OCI-LY7 (cell line): ENCODE results near the gene BABAM1. TPM values are rescaled to one million over a fixed set of nuclear protein-coding genes. Genes with fewer than 3 reads are reported as not detected.
"Not testable (repeated sequence)": the region's sequence is repeated elsewhere in the genome, so short reads cannot be mapped to it uniquely, and the experiment has no call there.

Source experiments
- BruUV-seq: library from RNA; stranded (reverse); fragments of 400-500 nt; replicated peaks from 2 replicates; lab custom pipeline; 2021; lab: Mats Ljungman, UMichigan
- CTCF ChIA-PET: fragments of 300-600 bp; sonication (Branson Sonifier 250); formaldehyde crosslinking; loops from one replicate; lab custom pipeline; 2022; ENCODE audit warnings: antibody characterized with exemption; ENCODE audit not compliant: unreplicated experiment; lab: Charles Lee
- POLR2A ChIA-PET: fragments of 300-600 bp; sonication (Branson Sonifier 250); formaldehyde crosslinking; loops from one replicate; lab custom pipeline; 2022; ENCODE audit warnings: antibody characterized with exemption; lab: Charles Lee
- DNase-seq: peaks from one replicate; pipeline ENCODE4 v3.0.0-alpha.2; 2015; ENCODE audit warnings: low spot score
- H2AFZ ChIP-seq: fragments of 200-600 bp; sonication (generic), shearing (Covaris generic); 2 replicates; pipeline ENCODE4 v1.6.1; 2014; ENCODE audit warnings: mild to moderate bottlenecking, antibody characterized with exemption, low read length, moderate library complexity
- H3K27ac ChIP-seq: fragments of 200-600 bp; sonication (generic); 2 replicates; pipeline ENCODE4 v1.5.1; 2014; ENCODE audit warnings: mixed run types, low read depth, mild to moderate bottlenecking, moderate library complexity, low read length, inconsistent platforms; ENCODE audit not compliant: poor library complexity, severe bottlenecking
- H3K36me3 ChIP-seq: fragments of 200-600 bp; sonication (generic); 2 replicates; pipeline ENCODE4 v1.6.1; 2014; ENCODE audit warnings: mild to moderate bottlenecking, antibody characterized with exemption, low read length, moderate library complexity, mixed read lengths; ENCODE audit not compliant: insufficient read depth
- H3K4me1 ChIP-seq: fragments of 200-600 bp; sonication (generic); 2 replicates; pipeline ENCODE4 v1.5.1; 2014; ENCODE audit warnings: mild to moderate bottlenecking, low read length; ENCODE audit not compliant: insufficient read depth, poor library complexity, severe bottlenecking
- H3K4me2 ChIP-seq: fragments of 200-600 bp; sonication (generic); 2 replicates; pipeline ENCODE4 v1.6.1; 2014; ENCODE audit warnings: mild to moderate bottlenecking, low read length
- H3K4me3 ChIP-seq: fragments of 200-600 bp; sonication (generic); 2 replicates; pipeline ENCODE4 v1.5.1; 2014; ENCODE audit warnings: mild to moderate bottlenecking, low read depth, low read length; ENCODE audit not compliant: poor library complexity, severe bottlenecking
- H3K79me2 ChIP-seq: fragments of 200-600 bp; sonication (generic); 2 replicates; pipeline ENCODE4 v1.6.1; 2016; ENCODE audit warnings: low read depth, mild to moderate bottlenecking, low read length, moderate library complexity, mixed read lengths; ENCODE audit not compliant: insufficient read depth
- H3K9me2 ChIP-seq: fragments of 200-600 bp; sonication (generic); 2 replicates; pipeline ENCODE4 v1.6.1; 2016; ENCODE audit warnings: mild to moderate bottlenecking, low read length, mixed read lengths; ENCODE audit not compliant: insufficient read depth
- H3K9me3 ChIP-seq: fragments of 200-600 bp; sonication (generic); 2 replicates; pipeline ENCODE4 v1.6.1; 2014; ENCODE audit warnings: mild to moderate bottlenecking, mixed run types, low read length, mixed read lengths
- H4K20me1 ChIP-seq: fragments of 200-600 bp; sonication (generic); 2 replicates; pipeline ENCODE4 v1.6.1; 2014; ENCODE audit warnings: mild to moderate bottlenecking, antibody characterized with exemption, low read length, moderate library complexity, mixed read lengths; ENCODE audit not compliant: insufficient read depth
- CTCF ChIP-seq: fragments of 200-600 bp; sonication (generic); conservative IDR thresholded peaks from 2 replicates; pipeline ENCODE4 v1.5.1; 2014; ENCODE audit warnings: mild to moderate bottlenecking, antibody characterized with exemption, low read length, moderate library complexity, mixed read lengths
- EZH2phosphoT487 ChIP-seq: fragments of 200-600 bp; sonication (generic); IDR thresholded peaks from 2 replicates; pipeline ENCODE4 v1.6.1; 2018; ENCODE audit warnings: low read depth, borderline replicate concordance, mild to moderate bottlenecking, mixed run types, antibody characterized with exemption, low read length, moderate library complexity, mixed read lengths
- intact Hi-C: fragments of 100-400 bp; cut with micrococcal nuclease; formaldehyde crosslinking; loops from one replicate; pipeline ENCODE4 v1.10.0; 2022; ENCODE audit not compliant: unreplicated experiment
- total RNA-seq, 2 experiments: library from RNA; depleted of rRNA in 1 of 2; stranded (reverse); fragments of >200 nt in 1 of 2; shearing (Covaris generic) in 1 of 2; gene quantifications; 2 replicates each; pipeline ENCODE4 v1.2.3, GENCODE V29; 2014 to 2022

The BABAM1 gene
- total RNA-seq, 2 experiments from 2014 or later = 79.0 to 118 TPM

GRCh38 chr19:17268754-17269153 lies 1.5 kb downstream of the BABAM1 start:
- POLR2A ChIA-PET = no interaction called here
- intact Hi-C loops = no loop called here
- H2AFZ ChIP-seq = no peak overlapping the region
- CTCF ChIA-PET = no interaction called here
- H3K9me2 ChIP-seq = no peaks in the 10 kb centered on the region
- peaks cover 17% of the 10 kb centered on the region for H3K79me2 ChIP-seq
- no peaks in the 10 kb centered on the region for H4K20me1 ChIP-seq
- H3K36me3 ChIP-seq = peaks cover 35% of the 10 kb centered on the region
- H3K4me1 ChIP-seq = peaks cover 40% of the 10 kb centered on the region
- BruUV-seq = no TSS peak
- no peaks in the 10 kb centered on the region for H3K9me3 ChIP-seq
- no peak overlapping the region for H3K27ac ChIP-seq
- TF ChIP-seq EZH2phosphoT487 (no peak), CTCF (no peak)
- H3K4me3 ChIP-seq = no peak overlapping the region
- 0 out of 2 replicates have a peak overlapping the region, but pooled peaks have one; percentile 94 for H3K4me2 ChIP-seq
- DNase-seq = no peak

- H3K4me3 ChIP-seq, BruUV-seq, H4K20me1 ChIP-seq, intact Hi-C loops, POLR2A ChIA-PET, H3K9me2 ChIP-seq, CTCF ChIA-PET, H3K79me2 ChIP-seq, DNase-seq, H3K27ac ChIP-seq, H3K9me3 ChIP-seq, H3K4me2 ChIP-seq, H2AFZ ChIP-seq, H3K4me1 ChIP-seq: not testable (repeated sequence)
- peaks cover 83% of the 10 kb centered on the region for H3K36me3 ChIP-seq
These were observed 7.6 kb downstream of the BABAM1 start for GRCh38 chr19:17274892-17275291.

GRCh38 chr19:17275441-17276175 lies 8.4 kb downstream of the BABAM1 start:
- Histone ChIP-seq H3K4me2 (no peak overlapping the region), H3K27ac (no peak overlapping the region), H3K9me2 (no peaks in the 10 kb centered on the region), H3K36me3 (peaks cover 79% of the 10 kb centered on the region), H3K79me2 (no peaks in the 10 kb centered on the region), H3K4me1 (peaks cover 6% of the 10 kb centered on the region), H3K4me3 (no peak overlapping the region), H3K9me3 (no peaks in the 10 kb centered on the region), H4K20me1 (no peaks in the 10 kb centered on the region), H2AFZ (no peak overlapping the region)
- TF ChIP-seq EZH2phosphoT487 = no peak
- no peak for TF ChIP-seq CTCF
- ChIA-PET CTCF (no interaction called here), POLR2A (interaction anchor here (1.5 kb wide), 1 partner anchor 9 kb away, joined by 4 read pairs; the partner anchor contains the start of gene BABAM1)
- intact Hi-C loops = no loop called here
- DNase-seq = no peak
- BruUV-seq = no TSS peak
